DOHH2 (cell line): Measurements from ENCODE around the gene PITPNM1.

Experiments
- H3F3A ChIP-seq: fragments of 200-600 bp; sonication (generic), shearing (Covaris generic); 2 replicates; pipeline ENCODE4 v1.6.0; 2016; ENCODE audit warnings: antibody characterized with exemption, mild to moderate bottlenecking; ENCODE audit not compliant: control insufficient read depth, insufficient read depth
- H3K27ac ChIP-seq: fragments of 200-600 bp; sonication (generic); 2 replicates; pipeline ENCODE4 v1.5.1; 2014; ENCODE audit warnings: low read depth, mild to moderate bottlenecking, low read length, moderate library complexity
- H3K27me3 ChIP-seq: fragments of 200-600 bp; sonication (generic); 2 replicates; pipeline ENCODE4 v1.6.1; 2014; ENCODE audit warnings: mild to moderate bottlenecking, low read length, mixed read lengths; ENCODE audit not compliant: control insufficient read depth
- H3K36me3 ChIP-seq: fragments of 200-600 bp; sonication (generic); 2 replicates; pipeline ENCODE4 v1.6.1; 2014; ENCODE audit warnings: mild to moderate bottlenecking, low read length, moderate library complexity, mixed read lengths; ENCODE audit not compliant: control insufficient read depth
- H3K4me1 ChIP-seq: fragments of 200-600 bp; sonication (generic); 2 replicates; pipeline ENCODE4 v1.6.1; 2014; ENCODE audit warnings: mild to moderate bottlenecking, low read length, mixed read lengths; ENCODE audit not compliant: control insufficient read depth
- H3K4me2 ChIP-seq: fragments of 200-600 bp; sonication (generic); 2 replicates; pipeline ENCODE4 v1.6.0; 2014; ENCODE audit warnings: mild to moderate bottlenecking, low read length, moderate library complexity
- H3K4me3 ChIP-seq: fragments of 200-600 bp; sonication (generic); 2 replicates; pipeline ENCODE4 v1.5.1; 2014; ENCODE audit warnings: mild to moderate bottlenecking, low read length, mixed read lengths
- H3K79me2 ChIP-seq: fragments of 200-600 bp; sonication (generic); 2 replicates; pipeline ENCODE4 v1.6.1; 2014; ENCODE audit warnings: mild to moderate bottlenecking, low read length, mixed read lengths; ENCODE audit not compliant: control insufficient read depth
- H3K9me2 ChIP-seq: fragments of 200-600 bp; sonication (generic); replicated peaks from 2 replicates; pipeline ENCODE4 v1.6.1; 2014; ENCODE audit warnings: mild to moderate bottlenecking, low read length, mixed read lengths; ENCODE audit not compliant: control insufficient read depth
- H3K9me3 ChIP-seq: fragments of 200-600 bp; sonication (generic); 2 replicates; pipeline ENCODE4 v1.6.1; 2014; ENCODE audit warnings: antibody characterized with exemption, low read length, mixed read lengths; ENCODE audit not compliant: control insufficient read depth, insufficient read depth
- H4K20me1 ChIP-seq: fragments of 200-600 bp; sonication (generic); 2 replicates; pipeline ENCODE4 v1.6.0; 2014; ENCODE audit warnings: low read depth, mild to moderate bottlenecking, antibody characterized with exemption, low read length, moderate library complexity; ENCODE audit not compliant: control insufficient read depth, insufficient read depth
- CTCF ChIP-seq: fragments of 200-600 bp; sonication (generic); IDR thresholded peaks from one replicate; pipeline ENCODE4 v1.5.1; 2014; ENCODE audit warnings: antibody characterized with exemption, mild to moderate bottlenecking, low read depth, low read length; ENCODE audit not compliant: poor library complexity, severe bottlenecking
- EZH2phosphoT487 ChIP-seq: fragments of 200-600 bp; sonication (generic); IDR thresholded peaks from 2 replicates; pipeline ENCODE4 v1.6.1; 2017; ENCODE audit warnings: borderline replicate concordance, mild to moderate bottlenecking, antibody characterized with exemption, low read length, moderate library complexity, mixed read lengths

The PITPNM1 gene

DNA sequence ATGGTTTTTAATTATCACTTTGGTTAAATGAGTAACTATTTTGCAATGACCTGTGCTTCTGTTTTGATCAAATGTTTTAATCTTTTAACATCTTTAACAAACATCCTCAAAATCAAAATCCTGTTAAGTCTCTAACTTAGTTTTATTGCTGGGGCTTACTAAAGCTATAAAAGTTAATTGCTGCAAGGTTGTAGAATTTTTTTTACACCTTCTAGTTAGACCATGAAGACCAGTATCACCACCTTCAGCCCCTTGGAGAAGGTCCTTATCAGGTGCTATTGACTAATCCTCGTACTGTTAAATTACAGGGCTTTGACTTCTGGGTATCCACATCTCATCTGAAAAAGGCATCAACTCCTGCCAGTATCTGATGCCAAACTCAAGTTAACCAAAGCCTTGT lies 30.4 kb upstream of the PITPNM1 start:
- no peaks in the 10 kb centered on the region for H3K79me2 ChIP-seq
- no peak overlapping the region for H3K4me3 ChIP-seq
- H3K4me2 ChIP-seq, result no peak overlapping the region
- no peaks in the 10 kb centered on the region for H3K4me1 ChIP-seq
- peaks cover 2% of the 10 kb centered on the region; the same call in 1 of the 2 replicates for H3K27me3 ChIP-seq
- H3K36me3 ChIP-seq, result no peaks in the 10 kb centered on the region
- no peak overlapping the region for H3K27ac ChIP-seq
- H3K9me2 ChIP-seq, result no peaks in the 10 kb centered on the region
- H4K20me1 ChIP-seq, result no peaks in the 10 kb centered on the region
- peaks cover 28% of the 10 kb centered on the region for H3K9me3 ChIP-seq
- TF ChIP-seq CTCF (no peak), EZH2phosphoT487 (no peak)
- H3F3A ChIP-seq, result no peaks in the 10 kb centered on the region

GRCh38 chr11:67534070-67534679 lies 29.0 kb upstream of the PITPNM1 start:
- no peaks in the 10 kb centered on the region for H3K9me2 ChIP-seq
- peaks cover 14% of the 10 kb centered on the region for H3K27me3 ChIP-seq
- no peak overlapping the region for H3K4me3 ChIP-seq
- no peak overlapping the region for H3K4me2 ChIP-seq
- H3K36me3 ChIP-seq, result no peaks in the 10 kb centered on the region
- no peak for TF ChIP-seq CTCF
- TF ChIP-seq EZH2phosphoT487, result no peak
- H3K79me2 ChIP-seq, result no peaks in the 10 kb centered on the region
- H3K27ac ChIP-seq, result no peak overlapping the region
- no peaks in the 10 kb centered on the region for H3K4me1 ChIP-seq
- H3F3A ChIP-seq, result no peaks in the 10 kb centered on the region
- H4K20me1 ChIP-seq, result no peaks in the 10 kb centered on the region
- peaks cover 28% of the 10 kb centered on the region for H3K9me3 ChIP-seq

DNA sequence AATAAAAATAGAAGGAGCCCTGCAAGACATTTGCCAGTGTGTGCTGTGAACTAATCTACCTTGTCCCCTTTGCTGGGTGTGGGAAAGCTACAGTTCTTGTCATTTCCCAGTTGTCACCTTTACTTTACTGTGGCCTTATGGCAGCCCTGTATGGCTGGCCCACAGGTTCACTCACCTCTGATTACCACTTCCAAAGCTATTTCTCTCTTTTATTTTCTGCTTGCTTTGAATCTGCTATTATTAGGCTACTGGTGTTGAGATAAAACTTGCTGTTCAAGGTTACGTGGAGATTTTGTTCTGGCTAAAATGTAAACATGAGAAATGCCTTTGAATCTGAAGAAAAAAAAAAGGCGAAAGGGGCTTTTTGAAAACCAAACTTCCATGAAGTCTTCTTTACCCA lies 27.7 kb upstream of the PITPNM1 start:
- Histone ChIP-seq H3K4me3 (no peak overlapping the region), H3K4me1 (no peaks in the 10 kb centered on the region), H4K20me1 (no peaks in the 10 kb centered on the region), H3F3A (no peaks in the 10 kb centered on the region), H3K36me3 (no peaks in the 10 kb centered on the region), H3K9me3 (peaks cover 28% of the 10 kb centered on the region), H3K9me2 (no peaks in the 10 kb centered on the region), H3K79me2 (no peaks in the 10 kb centered on the region), H3K4me2 (no peak overlapping the region), H3K27ac (no peak overlapping the region), H3K27me3 (peaks cover 16% of the 10 kb centered on the region)
- no peak for TF ChIP-seq EZH2phosphoT487
- TF ChIP-seq CTCF, result no peak
